ENCODE data around the gene DIP2B. TPM values are rescaled to one million over a fixed set of nuclear protein-coding genes. Genes with fewer than 3 reads are reported as not detected.
"Not testable (repeated sequence)": the region's sequence is repeated elsewhere in the genome, so short reads cannot be mapped to it uniquely, and the experiment has no call there.

DIP2B gene
- total RNA-seq, 1 donor from 2014 or later: 8.5 TPM

- no peak for DNase-seq (ENCODE audit: low spot score in 2 of 2)
- intact Hi-C loops (cut with DNase I): no loop called here
- Histone ChIP-seq H3K36me3 (no peaks in the 10 kb centered on the region), H3K27me3 (no peaks in the 10 kb centered on the region), H3K4me3 (no peak overlapping the region), H3K4me1 (no peaks in the 10 kb centered on the region), H3K27ac (no peak overlapping the region), H3K9me3 (no peaks in the 10 kb centered on the region)
- no peak for TF ChIP-seq CTCF (IDR thresholded peaks at IDR 0.05)
Observed at GRCh38 chr12:50541139-50541538, 36.4 kb downstream of the DIP2B start.

DNA sequence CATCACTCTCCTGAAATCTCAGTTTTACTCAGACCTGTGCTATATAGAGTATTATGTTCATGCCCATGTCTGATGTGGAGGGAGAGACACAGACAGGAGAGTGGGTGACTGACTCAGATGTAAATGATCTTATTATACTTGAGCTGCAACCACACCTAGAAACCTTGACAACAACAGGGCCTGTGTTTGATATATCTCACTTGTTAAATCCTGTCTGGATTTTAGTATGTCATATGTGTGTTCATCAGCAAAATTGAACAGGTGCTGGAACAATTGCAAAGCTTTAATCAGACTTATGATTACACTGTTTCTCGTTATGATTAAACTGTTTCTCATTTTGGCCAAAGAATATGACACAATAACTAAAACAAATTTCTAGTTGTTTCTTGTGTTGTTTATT is 37.7 kb downstream of the DIP2B start:
- Histone ChIP-seq H3K9me3 (no peaks in the 10 kb centered on the region), H3K36me3 (no peaks in the 10 kb centered on the region), H3K4me1 (no peaks in the 10 kb centered on the region), H3K4me3 (no peak overlapping the region), H3K27me3 (no peaks in the 10 kb centered on the region), H3K27ac (no peak overlapping the region)
- DNase-seq (ENCODE audit: low spot score in 2 of 2): no peak
- intact Hi-C loops (cut with DNase I): no loop called here
- no peak for TF ChIP-seq CTCF (IDR thresholded peaks at IDR 0.05)

DNA sequence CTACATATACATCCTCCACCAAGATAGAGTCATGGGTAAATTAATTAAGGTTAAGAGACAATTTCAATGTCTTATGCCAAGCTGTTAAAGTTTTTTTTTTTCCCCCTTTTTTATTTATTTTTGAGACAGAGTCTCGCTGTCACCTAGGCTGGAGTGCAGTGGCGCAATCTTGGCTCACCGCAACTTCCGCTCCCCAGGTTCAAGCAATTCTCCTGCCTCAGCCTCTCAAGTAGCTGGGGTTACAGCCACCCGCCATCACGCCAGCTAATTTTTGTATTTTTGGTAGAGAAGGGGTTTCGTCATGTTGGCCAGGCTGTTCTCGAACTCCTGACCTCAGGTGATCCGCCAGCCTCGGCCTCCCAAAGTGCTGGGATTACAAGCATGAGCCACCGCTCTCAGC is 38.4 kb downstream of the DIP2B start:
- H3K36me3 ChIP-seq; H3K9me3 ChIP-seq; H3K27me3 ChIP-seq; H3K4me1 ChIP-seq; H3K27ac ChIP-seq; DNase-seq (ENCODE audit: low spot score in 2 of 2); intact Hi-C loops (cut with DNase I); H3K4me3 ChIP-seq: not testable (repeated sequence)

- intact Hi-C loops (cut with DNase I): no loop called here
- Histone ChIP-seq H3K36me3 (no peaks in the 10 kb centered on the region), H3K9me3 (no peaks in the 10 kb centered on the region), H3K4me3 (no peak overlapping the region), H3K27ac (no peak overlapping the region), H3K4me1 (no peaks in the 10 kb centered on the region), H3K27me3 (no peaks in the 10 kb centered on the region)
- no peak for TF ChIP-seq CTCF (IDR thresholded peaks at IDR 0.05)
- no peak for DNase-seq (ENCODE audit: low spot score in 2 of 2)
Observed at GRCh38 chr12:50545213-50545612, 40.4 kb downstream of the DIP2B start.

- intact Hi-C loops (cut with DNase I): no loop called here
Observed at GRCh38 chr12:50545786-50546185, 41.0 kb downstream of the DIP2B start.

More at GRCh38 chr12:50545786-50546185, 41.0 kb downstream of the DIP2B start:
- no peak for TF ChIP-seq CTCF (IDR thresholded peaks at IDR 0.05)
- no peaks in the 10 kb centered on the region for H3K9me3 ChIP-seq
- no peaks in the 10 kb centered on the region for H3K4me1 ChIP-seq
- H3K27me3 ChIP-seq: no peaks in the 10 kb centered on the region
- no peak overlapping the region for H3K27ac ChIP-seq
- no peaks in the 10 kb centered on the region for H3K36me3 ChIP-seq
- DNase-seq (ENCODE audit: low spot score in 2 of 2): no peak
- no peak overlapping the region for H3K4me3 ChIP-seq

Data from ascending aorta (tissue), 2 donors.